Neural cell (in vitro differentiated cells): Measurements from ENCODE around the gene RNPEPL1.

ENCODE experiments used
- EP300 ChIP-seq: fragments of 450-650 bp; conservative IDR thresholded peaks from 2 replicates; pipeline ENCODE4 v1.6.1; 2014; ENCODE audit warnings: antibody characterized with exemption, mild to moderate bottlenecking, moderate library complexity; ENCODE audit not compliant: poor library complexity, severe bottlenecking
- TAF1 ChIP-seq: IDR thresholded peaks from 2 replicates; pipeline ENCODE4 v1.6.1; 2012; ENCODE audit warnings: low read depth
- TF ChIP-seq, protein P1 (sequence below): IDR thresholded peaks from 2 replicates; pipeline ENCODE4 v1.6.1; 2012; ENCODE audit warnings: borderline replicate concordance
- TF ChIP-seq, protein P2 (sequence below): fragments of 450-650 bp; IDR thresholded peaks from 2 replicates; pipeline ENCODE4 v1.5.1; 2014; ENCODE audit warnings: antibody characterized with exemption, mild to moderate bottlenecking, moderate library complexity; ENCODE audit not compliant: poor library complexity, severe bottlenecking

DNA sequence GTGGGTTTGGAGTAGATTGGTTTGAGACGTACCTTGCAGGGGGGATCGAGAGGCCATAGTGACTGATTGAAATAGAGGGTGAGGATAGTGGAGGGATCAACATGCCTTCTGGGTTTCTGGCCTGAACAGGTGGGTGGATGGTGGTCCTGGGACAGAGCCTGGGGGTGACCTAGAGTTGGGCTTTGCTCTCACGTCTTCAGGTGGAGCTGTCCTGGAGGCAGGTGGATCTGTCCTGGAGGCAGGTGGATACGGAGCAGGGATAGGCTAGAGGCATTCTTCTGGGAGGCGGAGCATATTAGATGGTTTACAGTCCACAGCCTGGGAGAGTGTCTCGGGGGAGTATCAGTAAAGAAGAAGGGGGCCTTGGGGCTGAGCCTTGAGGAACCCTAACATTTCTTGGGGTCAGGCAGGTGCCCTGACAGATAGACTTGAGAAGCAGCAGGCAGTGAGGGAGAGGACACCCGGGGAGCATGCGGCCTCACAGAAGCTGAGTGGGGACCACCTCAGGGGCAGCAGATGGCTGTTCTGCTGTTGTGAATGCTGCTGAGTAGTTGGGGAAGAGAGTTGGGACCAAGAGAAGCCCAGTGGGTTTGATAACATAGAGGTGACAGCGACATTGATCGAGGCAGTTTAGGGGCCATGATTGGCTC is 19.8 kb downstream of the RNPEPL1 start:
- TF ChIP-seq, protein P1, sequence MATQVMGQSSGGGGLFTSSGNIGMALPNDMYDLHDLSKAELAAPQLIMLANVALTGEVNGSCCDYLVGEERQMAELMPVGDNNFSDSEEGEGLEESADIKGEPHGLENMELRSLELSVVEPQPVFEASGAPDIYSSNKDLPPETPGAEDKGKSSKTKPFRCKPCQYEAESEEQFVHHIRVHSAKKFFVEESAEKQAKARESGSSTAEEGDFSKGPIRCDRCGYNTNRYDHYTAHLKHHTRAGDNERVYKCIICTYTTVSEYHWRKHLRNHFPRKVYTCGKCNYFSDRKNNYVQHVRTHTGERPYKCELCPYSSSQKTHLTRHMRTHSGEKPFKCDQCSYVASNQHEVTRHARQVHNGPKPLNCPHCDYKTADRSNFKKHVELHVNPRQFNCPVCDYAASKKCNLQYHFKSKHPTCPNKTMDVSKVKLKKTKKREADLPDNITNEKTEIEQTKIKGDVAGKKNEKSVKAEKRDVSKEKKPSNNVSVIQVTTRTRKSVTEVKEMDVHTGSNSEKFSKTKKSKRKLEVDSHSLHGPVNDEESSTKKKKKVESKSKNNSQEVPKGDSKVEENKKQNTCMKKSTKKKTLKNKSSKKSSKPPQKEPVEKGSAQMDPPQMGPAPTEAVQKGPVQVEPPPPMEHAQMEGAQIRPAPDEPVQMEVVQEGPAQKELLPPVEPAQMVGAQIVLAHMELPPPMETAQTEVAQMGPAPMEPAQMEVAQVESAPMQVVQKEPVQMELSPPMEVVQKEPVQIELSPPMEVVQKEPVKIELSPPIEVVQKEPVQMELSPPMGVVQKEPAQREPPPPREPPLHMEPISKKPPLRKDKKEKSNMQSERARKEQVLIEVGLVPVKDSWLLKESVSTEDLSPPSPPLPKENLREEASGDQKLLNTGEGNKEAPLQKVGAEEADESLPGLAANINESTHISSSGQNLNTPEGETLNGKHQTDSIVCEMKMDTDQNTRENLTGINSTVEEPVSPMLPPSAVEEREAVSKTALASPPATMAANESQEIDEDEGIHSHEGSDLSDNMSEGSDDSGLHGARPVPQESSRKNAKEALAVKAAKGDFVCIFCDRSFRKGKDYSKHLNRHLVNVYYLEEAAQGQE = no peak
- TF ChIP-seq, protein P2, sequence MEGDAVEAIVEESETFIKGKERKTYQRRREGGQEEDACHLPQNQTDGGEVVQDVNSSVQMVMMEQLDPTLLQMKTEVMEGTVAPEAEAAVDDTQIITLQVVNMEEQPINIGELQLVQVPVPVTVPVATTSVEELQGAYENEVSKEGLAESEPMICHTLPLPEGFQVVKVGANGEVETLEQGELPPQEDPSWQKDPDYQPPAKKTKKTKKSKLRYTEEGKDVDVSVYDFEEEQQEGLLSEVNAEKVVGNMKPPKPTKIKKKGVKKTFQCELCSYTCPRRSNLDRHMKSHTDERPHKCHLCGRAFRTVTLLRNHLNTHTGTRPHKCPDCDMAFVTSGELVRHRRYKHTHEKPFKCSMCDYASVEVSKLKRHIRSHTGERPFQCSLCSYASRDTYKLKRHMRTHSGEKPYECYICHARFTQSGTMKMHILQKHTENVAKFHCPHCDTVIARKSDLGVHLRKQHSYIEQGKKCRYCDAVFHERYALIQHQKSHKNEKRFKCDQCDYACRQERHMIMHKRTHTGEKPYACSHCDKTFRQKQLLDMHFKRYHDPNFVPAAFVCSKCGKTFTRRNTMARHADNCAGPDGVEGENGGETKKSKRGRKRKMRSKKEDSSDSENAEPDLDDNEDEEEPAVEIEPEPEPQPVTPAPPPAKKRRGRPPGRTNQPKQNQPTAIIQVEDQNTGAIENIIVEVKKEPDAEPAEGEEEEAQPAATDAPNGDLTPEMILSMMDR = no peak
- TF ChIP-seq TAF1 = no peak
- TF ChIP-seq EP300 = no peak
